ENCODE data around the gene GATAD2A.

Gene GATAD2A

DNA sequence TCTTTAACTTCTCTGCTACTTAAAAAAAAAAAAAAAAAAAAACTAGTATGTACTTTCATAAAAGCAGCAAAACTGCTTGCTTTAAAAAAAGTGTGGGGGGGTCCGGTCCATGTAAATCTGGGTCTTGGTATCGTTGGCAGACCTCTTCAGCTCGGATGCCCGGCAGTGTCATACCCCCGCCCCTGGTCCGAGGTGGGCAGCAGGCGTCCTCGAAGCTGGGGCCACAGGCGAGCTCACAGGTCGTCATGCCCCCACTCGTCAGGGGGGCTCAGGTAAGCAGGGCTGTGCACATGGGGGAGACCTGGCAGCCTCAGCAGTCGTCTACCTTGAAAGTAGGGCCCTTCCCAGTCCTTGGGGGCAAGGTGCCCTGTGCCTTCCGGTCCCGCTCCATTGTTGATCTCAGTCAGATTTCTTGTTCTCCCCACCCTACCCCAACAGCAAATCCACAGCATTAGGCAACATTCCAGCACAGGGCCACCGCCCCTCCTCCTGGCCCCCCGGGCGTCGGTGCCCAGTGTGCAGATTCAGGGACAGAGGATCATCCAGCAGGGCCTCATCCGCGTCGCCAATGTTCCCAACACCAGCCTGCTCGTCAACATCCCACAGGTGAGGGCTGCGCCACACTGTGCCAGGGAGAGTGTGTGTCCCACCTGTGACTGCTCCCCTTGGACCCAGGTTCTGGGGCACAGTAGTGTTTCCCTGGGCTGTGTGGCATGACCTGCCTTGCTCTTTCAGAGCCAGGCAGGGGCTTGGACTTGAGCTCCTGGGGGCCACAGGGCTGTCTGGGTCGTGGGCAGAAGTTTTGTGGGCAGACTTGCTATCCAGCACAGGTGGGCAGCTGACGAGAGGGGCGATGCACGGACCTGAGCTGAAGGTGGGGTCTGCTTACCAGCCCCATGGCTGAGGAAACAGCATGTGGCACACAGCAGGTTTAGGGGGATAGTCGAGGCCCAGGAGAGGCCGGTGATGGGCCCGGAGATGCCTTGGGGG lies 90.4 kb downstream of the GATAD2A start:
- TF ChIP-seq, protein P1, sequence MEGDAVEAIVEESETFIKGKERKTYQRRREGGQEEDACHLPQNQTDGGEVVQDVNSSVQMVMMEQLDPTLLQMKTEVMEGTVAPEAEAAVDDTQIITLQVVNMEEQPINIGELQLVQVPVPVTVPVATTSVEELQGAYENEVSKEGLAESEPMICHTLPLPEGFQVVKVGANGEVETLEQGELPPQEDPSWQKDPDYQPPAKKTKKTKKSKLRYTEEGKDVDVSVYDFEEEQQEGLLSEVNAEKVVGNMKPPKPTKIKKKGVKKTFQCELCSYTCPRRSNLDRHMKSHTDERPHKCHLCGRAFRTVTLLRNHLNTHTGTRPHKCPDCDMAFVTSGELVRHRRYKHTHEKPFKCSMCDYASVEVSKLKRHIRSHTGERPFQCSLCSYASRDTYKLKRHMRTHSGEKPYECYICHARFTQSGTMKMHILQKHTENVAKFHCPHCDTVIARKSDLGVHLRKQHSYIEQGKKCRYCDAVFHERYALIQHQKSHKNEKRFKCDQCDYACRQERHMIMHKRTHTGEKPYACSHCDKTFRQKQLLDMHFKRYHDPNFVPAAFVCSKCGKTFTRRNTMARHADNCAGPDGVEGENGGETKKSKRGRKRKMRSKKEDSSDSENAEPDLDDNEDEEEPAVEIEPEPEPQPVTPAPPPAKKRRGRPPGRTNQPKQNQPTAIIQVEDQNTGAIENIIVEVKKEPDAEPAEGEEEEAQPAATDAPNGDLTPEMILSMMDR (IDR thresholded peaks at IDR 0.05): no peak

DNA sequence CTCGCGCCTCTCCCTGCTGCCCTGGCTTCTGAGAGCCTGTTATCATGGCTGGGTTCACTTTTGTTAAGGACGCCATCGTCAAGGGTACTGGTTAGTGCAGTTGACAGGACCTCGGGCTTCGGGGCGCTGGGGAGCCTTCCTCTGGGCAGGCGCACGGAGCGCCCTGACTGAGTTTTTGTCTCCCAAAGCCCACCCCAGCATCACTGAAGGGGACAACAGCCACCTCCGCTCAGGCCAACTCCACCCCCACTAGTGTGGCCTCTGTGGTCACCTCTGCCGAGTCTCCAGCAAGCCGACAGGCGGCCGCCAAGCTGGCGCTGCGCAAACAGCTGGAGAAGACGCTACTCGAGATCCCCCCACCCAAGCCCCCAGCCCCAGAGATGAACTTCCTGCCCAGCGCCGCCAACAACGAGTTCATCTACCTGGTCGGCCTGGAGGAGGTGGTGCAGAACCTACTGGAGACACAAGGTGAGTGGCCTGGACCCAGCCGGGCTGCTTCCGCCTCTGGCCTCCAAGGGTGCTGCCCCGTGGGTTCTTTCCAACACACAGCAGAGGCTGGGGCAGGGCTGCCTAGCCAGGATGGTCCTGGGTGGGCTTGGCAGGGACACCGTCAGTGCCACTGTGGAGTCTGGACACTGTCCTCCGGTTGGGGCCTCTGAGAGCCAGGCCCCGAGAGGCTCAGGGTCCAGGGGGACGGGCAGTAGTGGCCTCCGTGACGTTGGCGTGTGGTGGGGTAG lies 92.9 kb downstream of the GATAD2A start:
- TF ChIP-seq, protein P1 (IDR thresholded peaks at IDR 0.05): no peak

DNA sequence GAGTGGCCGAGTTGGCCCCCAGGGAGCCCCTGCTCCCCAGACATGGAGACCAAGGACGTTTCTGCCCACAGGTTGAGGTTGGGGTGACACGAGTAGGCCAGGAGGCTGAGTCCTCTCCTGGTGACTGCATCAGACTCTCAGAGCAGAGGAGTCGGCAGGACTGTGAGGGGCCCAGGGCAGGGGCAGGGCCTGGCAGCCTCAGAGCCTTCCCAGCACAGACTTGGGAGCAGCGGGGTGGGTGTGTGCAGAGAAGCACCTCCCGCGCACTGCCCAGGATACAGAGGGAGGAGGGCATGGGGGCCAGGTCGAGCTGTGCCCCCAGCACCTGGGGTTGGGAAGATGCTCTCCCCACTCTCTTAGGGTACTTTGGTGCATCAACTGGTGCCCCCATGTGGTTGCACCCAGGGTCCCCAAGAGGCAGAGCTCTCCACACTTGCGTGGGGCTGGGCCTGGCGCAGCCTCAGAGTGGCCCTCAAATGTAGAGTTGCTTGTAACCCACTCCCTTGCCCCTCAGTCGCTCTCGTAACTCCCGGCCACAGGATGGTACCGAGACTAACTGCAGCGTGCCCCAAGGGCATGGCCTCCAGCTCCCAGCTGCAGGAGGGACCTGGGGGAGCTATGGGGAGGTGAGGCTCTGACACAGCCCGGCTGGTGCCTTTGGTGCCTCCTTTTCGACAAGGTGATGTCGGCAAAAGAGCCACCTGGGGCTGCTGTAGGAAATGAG lies 94.0 kb downstream of the GATAD2A start:
- TF ChIP-seq, protein P1 (IDR thresholded peaks at IDR 0.05): no peak

DNA sequence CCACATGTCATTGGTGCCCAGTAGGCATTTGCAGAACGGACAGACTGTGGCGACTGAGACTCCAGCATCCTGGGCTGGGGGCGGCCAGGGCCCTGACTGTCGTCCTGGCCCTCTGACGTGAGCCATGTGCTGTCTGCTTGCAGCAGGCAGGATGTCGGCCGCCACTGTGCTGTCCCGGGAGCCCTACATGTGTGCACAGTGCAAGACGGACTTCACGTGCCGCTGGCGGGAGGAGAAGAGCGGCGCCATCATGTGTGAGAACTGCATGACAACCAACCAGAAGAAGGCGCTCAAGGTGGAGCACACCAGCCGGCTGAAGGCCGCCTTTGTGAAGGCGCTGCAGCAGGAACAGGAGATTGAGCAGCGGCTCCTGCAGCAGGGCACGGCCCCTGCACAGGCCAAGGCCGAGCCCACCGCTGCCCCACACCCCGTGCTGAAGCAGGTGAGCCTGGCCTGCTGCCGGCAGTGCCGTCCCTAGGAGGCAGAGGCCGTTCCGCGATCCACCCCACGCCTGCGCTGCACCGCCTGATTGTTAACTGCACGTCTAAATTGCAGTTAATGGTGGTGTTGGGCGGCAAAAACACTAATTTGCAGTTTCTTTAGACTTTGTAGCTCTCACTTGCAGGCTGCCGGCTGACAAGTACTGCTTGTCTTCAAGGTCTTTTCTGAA lies 95.6 kb downstream of the GATAD2A start:
- TF ChIP-seq, protein P1 (IDR thresholded peaks at IDR 0.05): no peak

DNA sequence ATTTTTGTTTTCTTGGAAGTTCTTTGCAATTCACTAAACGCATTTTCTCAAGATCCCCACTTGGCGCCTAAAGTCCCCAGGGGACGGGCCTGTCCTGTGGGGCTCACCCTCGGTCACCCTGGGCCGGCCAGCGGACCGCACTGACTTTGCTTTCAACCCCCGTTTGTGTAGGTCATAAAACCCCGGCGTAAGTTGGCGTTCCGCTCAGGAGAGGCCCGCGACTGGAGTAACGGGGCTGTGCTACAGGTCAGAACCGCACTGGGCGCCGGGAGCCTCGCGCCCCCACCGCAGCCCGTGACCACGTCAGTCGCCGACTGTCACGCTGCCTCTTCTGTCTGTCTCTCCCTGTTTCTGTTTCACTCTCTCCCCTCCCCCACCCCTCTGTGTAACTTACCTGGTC lies 96.3 kb downstream of the GATAD2A start:
- TF ChIP-seq, protein P1 (IDR thresholded peaks at IDR 0.05): no peak

DNA sequence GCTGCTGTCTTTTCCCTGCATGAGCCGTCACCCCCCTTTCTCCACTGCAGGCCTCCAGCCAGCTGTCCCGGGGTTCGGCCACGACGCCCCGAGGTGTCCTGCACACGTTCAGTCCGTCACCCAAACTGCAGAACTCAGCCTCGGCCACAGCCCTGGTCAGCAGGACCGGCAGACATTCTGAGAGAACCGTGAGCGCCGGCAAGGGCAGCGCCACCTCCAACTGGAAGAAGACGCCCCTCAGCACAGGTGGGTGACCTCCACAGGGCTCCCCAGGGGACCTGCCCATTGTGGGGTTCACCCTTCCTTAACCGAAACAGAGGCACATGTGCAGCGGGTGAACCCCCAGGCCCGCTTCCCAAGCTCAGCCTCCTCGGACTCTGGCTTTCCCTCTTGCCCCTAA lies 96.8 kb downstream of the GATAD2A start:
- TF ChIP-seq, protein P1 (IDR thresholded peaks at IDR 0.05): no peak

Measured in LNCAP (cell line).